ENCODE measurements around the gene SDCCAG8.
A peak's percentile ranks its signal among the peaks of the same experiment; 100 is the strongest.

Gene SDCCAG8

DNA sequence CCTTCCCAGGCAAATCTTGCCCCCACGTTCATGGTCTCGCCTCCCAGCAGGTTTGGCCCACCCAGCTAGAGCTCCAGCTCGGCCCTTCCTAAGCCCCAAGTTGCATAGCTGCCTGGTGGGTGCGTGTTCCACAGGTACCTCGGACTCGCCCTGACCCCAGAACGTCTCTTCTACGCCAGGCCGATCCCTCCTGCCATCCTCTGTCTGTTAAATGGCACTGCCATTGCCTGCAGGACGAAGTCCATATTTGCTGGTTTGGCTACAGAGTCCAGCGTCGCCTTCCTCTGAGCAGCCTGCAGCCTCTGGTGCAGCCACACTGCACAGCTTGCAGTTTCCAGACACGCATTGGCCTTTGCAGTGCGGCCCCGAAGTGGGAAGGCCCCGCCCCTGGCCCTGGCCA is 228.1 kb downstream of the SDCCAG8 start:
- no peak for DNase-seq (ENCODE audit: low spot score)

GRCh38 chr1:243487036-243487648 is 231.3 kb downstream of the SDCCAG8 start:
- no peak for DNase-seq (ENCODE audit: low spot score)

- no peak for DNase-seq (ENCODE audit: low spot score)
Measured at GRCh38 chr1:243487649-243488227, 231.9 kb downstream of the SDCCAG8 start.

- DNase-seq (ENCODE audit: low spot score), result no peak
Measured at GRCh38 chr1:243488459-243489157, 232.8 kb downstream of the SDCCAG8 start.

GRCh38 chr1:243489158-243489527 is 233.3 kb downstream of the SDCCAG8 start:
- no peak for DNase-seq (ENCODE audit: low spot score)

DNA sequence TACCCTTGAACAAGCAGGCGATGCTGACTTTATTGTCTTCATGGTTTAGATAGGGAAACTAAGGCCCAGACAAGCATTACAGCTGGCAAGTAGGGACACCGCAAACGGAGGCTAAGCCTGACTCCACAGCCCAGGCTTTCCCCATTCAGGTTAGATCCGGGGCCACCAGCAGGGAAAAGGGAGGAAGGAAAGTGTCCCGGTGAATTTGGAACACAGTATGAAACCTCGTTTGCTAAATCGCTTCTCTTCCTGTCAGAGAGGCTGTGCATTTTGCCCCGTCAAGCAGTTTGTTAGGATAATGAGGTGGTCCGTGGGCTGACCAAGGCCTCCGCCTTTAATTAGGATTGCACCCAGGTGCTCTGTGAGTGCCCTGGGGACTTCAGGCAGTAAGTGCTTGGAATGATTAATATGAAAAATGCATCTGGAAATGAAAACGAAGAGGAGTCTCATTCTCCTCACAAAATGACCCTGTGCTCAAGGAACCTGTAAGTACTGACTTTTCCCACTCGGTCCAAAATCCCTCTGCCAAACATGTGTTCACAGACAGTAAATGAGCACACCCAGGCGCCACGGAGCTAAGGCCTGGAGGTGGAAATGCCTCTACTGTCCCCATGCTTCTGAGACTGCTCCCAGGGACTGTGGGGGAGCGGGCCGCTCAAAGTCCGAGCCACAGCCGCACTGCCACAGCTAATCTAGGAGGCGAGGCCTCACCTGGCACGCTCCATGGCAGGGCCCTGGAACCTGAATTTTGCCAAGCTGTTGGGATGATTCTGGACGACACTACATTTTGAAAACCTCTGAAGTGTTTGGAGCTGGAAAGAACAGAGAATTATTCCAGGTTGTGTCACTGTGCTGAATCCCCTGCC is 234.1 kb downstream of the SDCCAG8 start:
- no peak for DNase-seq (ENCODE audit: low spot score)

DNA sequence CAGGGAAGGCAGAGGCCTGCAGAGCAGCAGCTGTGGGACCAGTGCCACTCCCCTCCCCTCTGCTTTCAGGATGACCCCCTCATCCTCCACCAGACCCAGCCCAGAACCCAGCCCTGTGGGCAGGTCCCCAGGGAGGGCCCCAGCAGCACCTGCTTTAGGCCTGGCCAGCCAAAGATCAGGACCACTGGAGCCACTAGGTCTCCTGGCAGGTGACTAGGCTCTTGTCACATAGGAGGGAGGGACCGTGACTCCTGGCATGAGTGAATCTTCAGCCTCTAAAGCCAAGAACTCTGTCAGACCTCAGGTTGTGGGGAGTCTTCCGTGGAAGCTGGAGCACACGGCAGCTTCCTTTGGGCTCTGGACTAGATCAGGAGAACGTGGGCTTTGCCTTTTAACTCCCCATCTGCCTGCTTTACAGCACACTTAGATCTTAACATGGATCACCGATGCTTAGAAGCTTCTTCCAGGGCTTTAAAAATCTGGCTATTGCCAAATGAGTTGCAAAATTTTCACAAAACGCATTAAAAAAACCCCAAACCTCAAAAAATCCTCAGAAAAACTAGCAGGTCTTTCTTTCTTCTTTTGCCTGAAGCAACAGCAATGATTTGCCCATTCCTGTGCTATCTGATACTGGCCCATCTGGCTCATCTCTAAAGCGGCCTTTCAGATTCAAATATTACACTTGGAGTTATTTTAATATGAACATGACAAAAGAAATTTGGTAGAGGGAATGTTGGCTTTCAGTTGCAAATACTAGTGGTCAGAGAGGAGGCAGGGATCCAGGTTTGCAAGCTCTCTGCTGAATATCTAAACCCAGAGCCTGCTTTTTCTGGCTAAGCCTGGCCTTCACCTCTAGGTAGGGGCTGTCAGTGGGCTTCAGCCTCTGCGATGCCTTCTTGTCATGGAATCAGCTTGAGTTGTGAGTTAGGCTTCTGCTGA is 235.2 kb downstream of the SDCCAG8 start:
- DNase-seq (ENCODE audit: low spot score), result peak; percentile 74

DNA sequence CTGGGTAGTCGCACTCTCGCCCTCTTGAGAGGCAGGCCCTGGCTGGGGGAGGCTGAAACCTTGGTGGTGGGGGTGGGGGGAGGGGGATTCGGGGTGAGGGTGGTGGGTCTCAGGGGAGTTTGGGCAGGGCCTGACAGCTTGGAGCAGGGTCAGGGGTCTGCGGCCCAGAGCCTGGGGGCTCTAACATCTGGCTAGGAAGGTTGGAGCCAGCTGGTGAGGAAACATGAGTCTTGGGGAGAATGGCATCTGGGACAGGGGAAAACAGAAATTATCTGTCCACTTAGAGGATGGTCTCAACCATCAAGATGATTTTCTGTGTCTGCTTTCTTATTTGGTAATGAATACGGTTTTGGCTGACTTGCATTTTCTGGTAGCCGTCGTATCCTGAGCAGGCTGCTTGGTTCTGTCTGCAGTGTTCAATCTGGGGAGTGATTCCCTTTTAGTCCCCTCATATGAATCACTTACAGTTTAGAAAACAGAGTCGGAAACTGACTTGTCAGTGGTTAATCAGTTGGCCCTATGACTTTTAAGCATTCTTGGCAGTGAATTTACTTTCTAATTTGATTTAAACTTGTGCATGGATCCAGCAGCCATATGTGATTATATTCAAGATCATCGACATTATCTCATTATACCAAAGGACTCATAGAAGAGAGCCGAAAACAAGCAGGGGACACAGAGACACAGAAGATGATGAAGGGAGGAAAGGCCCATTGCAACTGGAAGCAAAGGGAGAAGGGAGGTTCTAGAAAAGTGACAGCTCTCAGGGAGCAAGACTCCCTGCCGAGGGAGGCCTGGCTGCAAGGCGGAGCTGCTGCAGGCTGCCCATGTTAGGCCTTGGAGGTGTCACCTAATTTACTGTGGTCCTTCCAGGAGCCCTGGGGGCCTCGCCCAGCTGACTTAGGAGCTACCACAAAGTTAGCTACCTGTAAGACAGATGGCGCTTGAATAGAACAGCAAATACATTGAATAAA is 237.6 kb downstream of the SDCCAG8 start:
- DNase-seq (ENCODE audit: low spot score), result peak; percentile 74

DNA sequence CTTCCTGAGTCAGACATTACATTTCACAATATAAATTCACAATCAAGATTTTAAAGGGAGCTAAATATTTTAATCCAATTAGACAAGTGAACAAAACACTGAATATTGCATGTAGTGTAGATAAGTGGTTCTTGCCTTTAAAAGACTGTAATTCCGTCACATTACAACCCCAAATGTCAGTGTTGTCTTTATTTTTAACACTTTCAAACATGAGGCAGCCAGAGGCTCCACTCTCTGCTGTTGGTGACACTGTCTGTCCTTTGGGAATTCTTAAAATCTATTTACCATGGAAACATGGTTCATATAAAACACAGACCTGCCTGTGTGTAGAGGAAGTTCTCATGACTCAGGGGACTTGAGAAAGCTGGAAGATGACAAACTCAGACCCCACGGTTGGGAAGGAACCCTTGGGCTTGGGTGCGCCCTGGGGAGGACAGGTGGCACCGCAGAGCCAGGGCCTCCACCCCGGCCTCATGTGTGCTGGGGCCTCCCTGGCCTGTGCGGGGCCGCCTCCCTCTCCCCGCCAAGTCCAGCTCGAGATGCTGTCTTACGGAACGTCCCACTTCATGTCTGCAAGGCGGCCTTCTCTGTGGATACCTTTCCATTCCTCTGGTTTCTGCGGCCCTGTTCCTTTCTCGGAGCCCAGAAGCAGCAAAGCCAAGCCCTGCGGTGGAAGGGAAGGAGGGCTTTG is 239.0 kb downstream of the SDCCAG8 start:
- DNase-seq (ENCODE audit: low spot score), result no peak

DNA sequence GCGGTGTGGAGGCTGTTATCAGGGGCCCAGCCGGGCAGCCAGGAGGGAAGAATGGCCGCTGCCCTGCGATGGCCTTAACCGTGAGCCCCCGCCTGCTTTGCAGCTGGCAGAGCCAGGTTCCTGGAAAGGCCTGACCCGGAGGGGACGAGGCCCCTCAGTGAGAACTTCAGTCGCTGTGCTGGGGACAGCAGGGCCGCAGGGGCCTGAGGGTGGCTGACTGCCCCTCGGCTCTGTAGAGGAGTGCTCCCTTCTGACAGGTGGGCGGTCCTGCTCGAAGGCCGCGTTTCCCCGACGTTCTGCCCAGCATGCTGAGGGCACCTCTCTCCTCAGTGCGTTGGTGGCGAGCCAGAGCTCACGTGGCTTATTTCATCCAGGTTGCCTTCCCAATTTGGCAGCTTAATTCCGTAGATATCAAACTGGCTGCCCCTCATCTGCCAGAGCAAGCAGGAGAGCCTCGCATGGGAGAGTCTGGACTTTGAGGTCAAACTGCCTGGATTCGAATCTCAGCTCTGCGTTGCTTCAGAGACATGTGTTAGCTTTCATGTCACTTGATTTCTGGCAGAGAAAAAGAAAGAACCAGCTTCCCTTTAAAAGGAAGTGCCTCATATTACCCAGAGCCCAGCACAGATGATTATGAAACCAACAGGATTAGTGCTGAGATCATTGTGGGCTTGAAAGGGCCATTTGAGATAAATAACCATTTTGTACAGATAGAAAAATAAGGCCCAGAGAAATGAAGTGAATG is 239.8 kb downstream of the SDCCAG8 start:
- DNase-seq (ENCODE audit: low spot score), result no peak

DNA sequence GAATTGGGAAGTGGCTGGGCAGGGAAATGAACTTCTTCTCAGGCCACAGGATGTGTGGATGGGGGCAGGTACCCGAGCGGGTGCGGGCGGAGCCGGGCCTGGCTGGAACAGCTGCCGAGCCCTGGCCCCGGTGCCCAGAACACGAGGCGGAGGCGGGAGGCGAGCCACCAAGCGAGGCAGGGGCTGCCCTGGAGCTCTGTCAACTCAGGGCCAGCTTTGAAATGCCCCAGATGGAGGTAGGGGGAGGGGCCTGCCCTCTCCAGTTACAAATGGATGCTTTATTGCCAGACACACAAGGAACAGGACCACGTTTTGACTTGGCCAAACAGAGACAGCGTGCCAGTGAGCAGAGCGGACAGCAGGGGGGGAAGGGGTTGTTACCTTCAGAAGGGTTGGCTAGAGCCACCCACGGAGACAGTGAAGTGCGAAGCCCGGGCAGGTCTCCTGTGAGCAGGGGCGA is 240.4 kb downstream of the SDCCAG8 start:
- no peak for DNase-seq (ENCODE audit: low spot score)

- no peak for DNase-seq (ENCODE audit: low spot score)
Measured at GRCh38 chr1:243496806-243497205, 241.0 kb downstream of the SDCCAG8 start.

GRCh38 chr1:243497939-243498681 is 242.3 kb downstream of the SDCCAG8 start:
- DNase-seq (ENCODE audit: low spot score), result no peak

- no peak for DNase-seq (ENCODE audit: low spot score)
Measured at GRCh38 chr1:243499248-243499647, 243.4 kb downstream of the SDCCAG8 start.

GRCh38 chr1:243499711-243500110 is 243.9 kb downstream of the SDCCAG8 start:
- no peak for DNase-seq (ENCODE audit: low spot score)

DNA sequence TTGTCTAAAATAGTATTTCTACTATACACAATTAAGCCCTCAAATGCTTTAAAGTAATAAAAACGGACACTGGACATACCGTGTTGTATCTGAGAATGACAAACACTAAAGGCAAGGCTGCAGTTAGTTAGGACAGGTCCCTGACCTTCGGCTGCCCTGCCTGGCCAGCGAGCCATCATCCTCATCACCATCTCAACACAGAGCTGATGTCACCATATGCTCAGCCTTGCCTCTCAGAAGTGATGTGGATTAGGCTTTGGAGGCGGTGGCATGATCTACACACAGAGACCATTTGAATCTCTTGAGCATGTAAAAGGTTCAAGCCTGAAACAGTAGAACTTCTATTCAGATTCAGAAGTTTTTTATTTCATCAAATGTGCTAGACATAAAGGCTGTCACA is 244.7 kb downstream of the SDCCAG8 start:
- DNase-seq (ENCODE audit: low spot score), result no peak

- peak; percentile 81 for DNase-seq (ENCODE audit: low spot score)
Measured at GRCh38 chr1:243501002-243501401, 245.2 kb downstream of the SDCCAG8 start.

DNA sequence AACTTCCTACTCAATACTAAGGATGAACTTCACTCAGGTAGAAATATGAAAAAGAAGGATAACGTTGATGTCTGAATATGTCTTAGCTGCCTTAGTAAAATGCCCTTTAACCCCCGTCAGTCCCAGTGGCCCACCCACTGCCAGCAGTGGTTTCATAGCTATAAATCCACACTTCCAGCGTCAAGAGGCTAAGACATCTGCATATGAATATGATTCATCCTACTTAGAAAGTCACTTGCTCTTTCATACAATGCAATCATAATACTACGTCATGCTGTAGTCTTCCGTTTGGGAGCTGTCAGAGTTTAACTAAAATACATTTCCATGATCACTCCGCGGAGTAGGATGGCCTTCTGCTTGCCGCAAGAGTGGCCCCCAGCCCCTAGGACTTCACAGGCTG is 247.3 kb downstream of the SDCCAG8 start:
- DNase-seq (ENCODE audit: low spot score), result no peak

Measured in AG08396 (cell line).